Endodermal cell (in vitro differentiated cells): ENCODE results near the gene TCL1B. TPM values are rescaled to one million over a fixed set of nuclear protein-coding genes. Genes with fewer than 3 reads are reported as not detected.
A peak's percentile ranks its signal among the peaks of the same experiment; 100 is the strongest.

ENCODE experiments used
- DNase-seq: peaks from one replicate; pipeline ENCODE4 v3.0.0-alpha.2; 2017
- H3K27ac ChIP-seq: 2 replicates; pipeline ENCODE4 v1.5.1; 2013; ENCODE audit warnings: mild to moderate bottlenecking, low read depth, low read length, moderate library complexity
- H3K27me3 ChIP-seq: 2 replicates; pipeline ENCODE4 v1.6.1; 2013; ENCODE audit warnings: mild to moderate bottlenecking, low read length, moderate library complexity; ENCODE audit not compliant: insufficient read depth, control insufficient read depth, poor library complexity, severe bottlenecking
- H3K36me3 ChIP-seq: 2 replicates; pipeline ENCODE4 v1.7.0; 2013; ENCODE audit warnings: mild to moderate bottlenecking, low read length, moderate library complexity; ENCODE audit not compliant: control insufficient read depth, insufficient read depth
- H3K4me1 ChIP-seq: one replicate; pipeline ENCODE4 v1.7.0; 2013; ENCODE audit warnings: low read length; ENCODE audit not compliant: control insufficient read depth, insufficient read depth
- H3K4me3 ChIP-seq: 2 replicates; pipeline ENCODE4 v1.5.1; 2013; ENCODE audit warnings: mild to moderate bottlenecking, low read length, moderate library complexity
- H3K9ac ChIP-seq: 2 replicates; pipeline ENCODE4 v1.6.1; 2013; ENCODE audit warnings: mild to moderate bottlenecking, low read length, moderate library complexity; ENCODE audit not compliant: poor library complexity, severe bottlenecking; ENCODE audit errors: extremely low read depth
- H3K9me3 ChIP-seq: 2 replicates; pipeline ENCODE4 v1.6.1; 2013; ENCODE audit warnings: mild to moderate bottlenecking, low read length, moderate library complexity; ENCODE audit not compliant: control insufficient read depth
- H3K27ac Mint-ChIP-seq: 2 replicates; pipeline ENCODE4 v1.8.0; 2020; ENCODE audit warnings: mixed read lengths
- H3K27me3 Mint-ChIP-seq: 2 replicates; pipeline ENCODE4 v1.8.0; 2021; ENCODE audit warnings: mild to moderate bottlenecking, mixed read lengths; ENCODE audit not compliant: insufficient read depth
- H3K36me3 Mint-ChIP-seq: 2 replicates; pipeline ENCODE4 v1.8.0; 2020; ENCODE audit warnings: low read depth, mixed read lengths
- H3K4me1 Mint-ChIP-seq: 2 replicates; pipeline ENCODE4 v1.8.0; 2020; ENCODE audit warnings: mixed read lengths
- H3K4me3 Mint-ChIP-seq: 2 replicates; pipeline ENCODE4 v1.8.0; 2020; ENCODE audit warnings: mild to moderate bottlenecking, moderate library complexity, mixed read lengths
- H3K9me3 Mint-ChIP-seq: 2 replicates; pipeline ENCODE4 v1.8.0; 2020; ENCODE audit warnings: mild to moderate bottlenecking, mixed read lengths
- WGBS, 2 experiments: methylation state at CpG; one replicate each; pipeline versions ENCODE4 v1.1.5 to v1.1.7; 2013; ENCODE audit warnings: missing lambda C conversion rate in 2 of 2, mixed read lengths in 1 of 2; ENCODE audit not compliant: insufficient coverage in 1 of 2, insufficient read length in 1 of 2; 5-methylcytosine and 5-hydroxymethylcytosine counted together
- total RNA-seq, 2 donors: library from RNA; stranded (reverse); fragmentation: NEBNext Ultra II Directional in 1 of 2; extraction: Animal tissue kit (Norgen Biotek cat#: 25700) in 1 of 2; gene quantifications; 2 replicates in 1 of 2; 3 replicates in 1 of 2; pipeline ENCODE4 v1.2.1, GENCODE V29; 2021
- TF ChIP-seq, protein P1 (sequence below): fragments of 200-600 bp; sonication (generic); conservative IDR thresholded peaks from 2 replicates; pipeline ENCODE4 v1.5.0; 2021; ENCODE audit warnings: antibody characterized with exemption, mild to moderate bottlenecking

Gene TCL1B
- total RNA-seq, 2 donors from 2014 or later, result 0.62 to 0.95 TPM

DNA sequence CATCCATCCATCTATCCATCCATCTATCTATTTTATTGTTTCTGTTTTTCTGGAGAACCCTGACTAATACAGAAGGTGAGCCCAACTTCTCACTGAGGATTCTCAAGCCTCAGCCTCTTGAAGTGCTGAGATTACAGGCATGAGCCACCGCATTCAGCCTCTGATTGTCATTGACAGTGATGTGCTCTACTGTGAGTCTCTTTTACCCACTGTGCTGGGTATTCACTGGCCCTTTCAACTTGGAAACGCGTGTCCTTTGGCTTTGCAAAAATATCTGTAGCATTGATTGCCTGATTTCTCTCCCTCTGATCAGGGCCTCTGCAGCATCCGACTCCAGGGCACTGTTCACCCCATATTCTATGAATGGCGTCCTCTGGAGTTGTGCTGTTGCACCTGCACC, 29.6 kb upstream of the TCL1B start:
- no peaks in the 10 kb centered on the region for H3K36me3 Mint-ChIP-seq
- Histone ChIP-seq H3K27ac (no peak overlapping the region), H3K4me1 (no peaks in the 10 kb centered on the region), H3K36me3 (no peaks in the 10 kb centered on the region), H3K4me3 (no peak overlapping the region), H3K27me3 (peaks cover 63% of the 10 kb centered on the region), H3K9me3 (no peaks in the 10 kb centered on the region), H3K9ac (no peak overlapping the region)
- TF ChIP-seq, protein P1, sequence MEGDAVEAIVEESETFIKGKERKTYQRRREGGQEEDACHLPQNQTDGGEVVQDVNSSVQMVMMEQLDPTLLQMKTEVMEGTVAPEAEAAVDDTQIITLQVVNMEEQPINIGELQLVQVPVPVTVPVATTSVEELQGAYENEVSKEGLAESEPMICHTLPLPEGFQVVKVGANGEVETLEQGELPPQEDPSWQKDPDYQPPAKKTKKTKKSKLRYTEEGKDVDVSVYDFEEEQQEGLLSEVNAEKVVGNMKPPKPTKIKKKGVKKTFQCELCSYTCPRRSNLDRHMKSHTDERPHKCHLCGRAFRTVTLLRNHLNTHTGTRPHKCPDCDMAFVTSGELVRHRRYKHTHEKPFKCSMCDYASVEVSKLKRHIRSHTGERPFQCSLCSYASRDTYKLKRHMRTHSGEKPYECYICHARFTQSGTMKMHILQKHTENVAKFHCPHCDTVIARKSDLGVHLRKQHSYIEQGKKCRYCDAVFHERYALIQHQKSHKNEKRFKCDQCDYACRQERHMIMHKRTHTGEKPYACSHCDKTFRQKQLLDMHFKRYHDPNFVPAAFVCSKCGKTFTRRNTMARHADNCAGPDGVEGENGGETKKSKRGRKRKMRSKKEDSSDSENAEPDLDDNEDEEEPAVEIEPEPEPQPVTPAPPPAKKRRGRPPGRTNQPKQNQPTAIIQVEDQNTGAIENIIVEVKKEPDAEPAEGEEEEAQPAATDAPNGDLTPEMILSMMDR, result peak; percentile 40
- H3K4me1 Mint-ChIP-seq, result peaks cover 58% of the 10 kb centered on the region
- H3K4me3 Mint-ChIP-seq, result no peak overlapping the region
- WGBS, 2 experiments, result 62 to 67% methylated on average over 5 of the region's 5 CpGs
- H3K27me3 Mint-ChIP-seq, result peaks cover 58% of the 10 kb centered on the region
- DNase-seq, result no peak
- no peaks in the 10 kb centered on the region for H3K9me3 Mint-ChIP-seq
- H3K27ac Mint-ChIP-seq, result no peak overlapping the region

DNA sequence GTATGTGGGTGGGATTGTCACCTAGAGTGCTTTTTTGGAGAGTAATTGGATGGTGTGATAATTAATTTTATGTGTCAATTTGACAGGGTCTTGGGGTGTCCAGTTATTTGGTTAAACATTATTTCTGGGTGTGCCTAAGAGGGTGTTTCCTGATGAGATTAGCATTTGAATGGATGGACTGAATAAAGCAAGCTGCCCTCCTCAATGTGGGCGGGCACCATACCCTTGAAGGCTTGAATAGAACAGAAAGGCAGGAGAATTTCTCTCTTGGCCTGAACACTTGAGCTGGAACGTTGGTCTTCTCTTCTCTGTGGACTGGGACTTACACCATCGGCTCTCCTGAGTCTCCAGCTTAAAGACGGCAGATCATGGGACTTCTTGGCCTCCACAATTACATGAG, 28.8 kb upstream of the TCL1B start:
- H3K27me3 Mint-ChIP-seq, result peaks cover 62% of the 10 kb centered on the region
- H3K36me3 Mint-ChIP-seq, result no peaks in the 10 kb centered on the region
- Histone ChIP-seq H3K9me3 (no peaks in the 10 kb centered on the region), H3K27me3 (peaks cover 71% of the 10 kb centered on the region), H3K9ac (no peak overlapping the region), H3K36me3 (no peaks in the 10 kb centered on the region), H3K4me1 (no peaks in the 10 kb centered on the region), H3K4me3 (no peak overlapping the region), H3K27ac (no peak overlapping the region)
- TF ChIP-seq, protein P1, result no peak
- peaks cover 59% of the 10 kb centered on the region for H3K4me1 Mint-ChIP-seq
- no peak overlapping the region for H3K4me3 Mint-ChIP-seq
- DNase-seq, result no peak
- no peaks in the 10 kb centered on the region for H3K9me3 Mint-ChIP-seq
- H3K27ac Mint-ChIP-seq, result no peak overlapping the region
- 74 to 77% methylated on average over 4 of the region's 4 CpGs for WGBS, 2 experiments

- H3K27ac Mint-ChIP-seq, result no peak overlapping the region
- no peaks in the 10 kb centered on the region for H3K36me3 Mint-ChIP-seq
- H3K9me3 ChIP-seq, result no peaks in the 10 kb centered on the region
- TF ChIP-seq, protein P1, result no peak
- H3K9ac ChIP-seq, result no peak overlapping the region
- H3K27me3 ChIP-seq, result peaks cover 85% of the 10 kb centered on the region
- peaks cover 76% of the 10 kb centered on the region for H3K27me3 Mint-ChIP-seq
- no peak overlapping the region for H3K4me3 Mint-ChIP-seq
- H3K27ac ChIP-seq, result no peak overlapping the region
- DNase-seq, result no peak
- H3K9me3 Mint-ChIP-seq, result no peaks in the 10 kb centered on the region
- H3K36me3 ChIP-seq, result no peaks in the 10 kb centered on the region
- no peak overlapping the region for H3K4me3 ChIP-seq
- peaks cover 2% of the 10 kb centered on the region for H3K4me1 ChIP-seq
- 91 to 100% methylated on average over 5 to 7 of the region's 7 CpGs for WGBS, 2 experiments
- H3K4me1 Mint-ChIP-seq, result peaks cover 57% of the 10 kb centered on the region
Observed at GRCh38 chr14:95659293-95659989, 26.8 kb upstream of the TCL1B start.
